ENCODE measurements around the gene WHAMM.
"Not testable (repeated sequence)": the region's sequence is repeated elsewhere in the genome, so short reads cannot be mapped to it uniquely, and the experiment has no call there.

The WHAMM gene

DNA sequence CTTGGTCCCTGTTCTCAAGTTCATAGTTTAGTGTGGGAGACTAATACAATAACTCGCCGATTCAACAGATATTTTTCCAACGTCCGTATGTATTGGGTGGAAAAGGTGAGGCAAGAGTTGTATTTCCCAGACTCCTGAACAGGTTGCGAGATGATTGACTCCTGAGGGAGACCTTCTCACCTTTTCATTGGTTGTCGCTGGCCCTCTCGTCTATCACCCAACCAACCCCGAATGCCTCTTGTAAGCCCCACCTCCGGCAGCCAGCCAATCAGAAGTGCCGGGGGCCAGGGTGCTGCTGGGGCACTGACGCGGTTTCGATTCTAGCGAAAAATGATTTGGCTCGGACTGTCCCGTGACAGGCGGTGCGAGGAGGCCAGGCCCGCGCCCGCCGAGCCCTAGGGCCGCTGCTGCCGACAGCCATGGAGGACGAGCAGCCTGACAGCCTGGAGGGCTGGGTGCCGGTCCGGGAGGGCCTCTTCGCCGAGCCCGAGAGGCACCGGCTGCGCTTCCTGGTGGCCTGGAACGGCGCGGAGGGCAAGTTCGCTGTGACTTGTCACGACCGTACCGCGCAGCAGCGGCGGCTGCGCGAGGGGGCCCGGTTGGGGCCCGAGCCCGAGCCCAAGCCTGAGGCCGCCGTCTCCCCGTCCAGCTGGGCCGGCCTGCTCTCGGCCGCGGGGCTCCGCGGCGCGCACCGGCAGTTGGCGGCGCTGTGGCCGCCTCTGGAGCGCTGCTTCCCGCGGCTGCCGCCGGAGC, at the start of gene WHAMM:
Gene WHAMM (plus strand): TSS at position 321 of the 753 bp plus-strand sequence. CDS start 99 bp downstream, at position 420.
- peak; percentile 88 to 91 for DNase-seq (ENCODE audit: extremely low read depth in 1 of 2, low read depth in 1 of 2)

- DNase-seq (ENCODE audit: extremely low read depth in 1 of 2, low read depth in 1 of 2): no peak
Measured at GRCh38 chr15:82763361-82764116, 45.9 kb upstream of the WHAMM start.

GRCh38 chr15:82764117-82764490, 45.3 kb upstream of the WHAMM start:
- DNase-seq (ENCODE audit: extremely low read depth in 1 of 2, low read depth in 1 of 2): no peak

DNA sequence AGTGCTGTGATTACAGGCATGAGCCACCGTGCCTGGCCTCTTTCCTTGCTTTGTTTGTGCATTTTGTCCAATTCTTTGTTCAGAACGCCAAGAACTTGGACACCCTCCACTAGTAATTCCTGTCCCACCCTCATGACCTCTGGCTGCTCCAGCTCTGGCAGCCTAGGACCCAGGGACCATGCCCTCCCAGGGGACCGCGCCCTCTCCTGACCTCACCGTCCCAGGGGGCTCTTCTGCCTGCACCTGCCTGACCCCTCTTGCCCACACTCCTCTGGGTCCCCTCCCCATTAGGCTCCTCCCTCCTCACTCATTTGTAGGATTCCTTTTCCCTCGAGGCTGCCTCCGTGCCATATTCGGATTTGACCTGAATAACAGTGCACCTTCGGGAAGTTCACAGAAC, 44.7 kb upstream of the WHAMM start:
- DNase-seq (ENCODE audit: extremely low read depth in 1 of 2, low read depth in 1 of 2): no peak

- not testable (repeated sequence) for DNase-seq (ENCODE audit: extremely low read depth in 1 of 2, low read depth in 1 of 2)
Measured at GRCh38 chr15:82766201-82766600, 43.2 kb upstream of the WHAMM start.

GRCh38 chr15:82767163-82767829, 42.1 kb upstream of the WHAMM start:
- DNase-seq (ENCODE audit: extremely low read depth in 1 of 2, low read depth in 1 of 2): no peak

DNA sequence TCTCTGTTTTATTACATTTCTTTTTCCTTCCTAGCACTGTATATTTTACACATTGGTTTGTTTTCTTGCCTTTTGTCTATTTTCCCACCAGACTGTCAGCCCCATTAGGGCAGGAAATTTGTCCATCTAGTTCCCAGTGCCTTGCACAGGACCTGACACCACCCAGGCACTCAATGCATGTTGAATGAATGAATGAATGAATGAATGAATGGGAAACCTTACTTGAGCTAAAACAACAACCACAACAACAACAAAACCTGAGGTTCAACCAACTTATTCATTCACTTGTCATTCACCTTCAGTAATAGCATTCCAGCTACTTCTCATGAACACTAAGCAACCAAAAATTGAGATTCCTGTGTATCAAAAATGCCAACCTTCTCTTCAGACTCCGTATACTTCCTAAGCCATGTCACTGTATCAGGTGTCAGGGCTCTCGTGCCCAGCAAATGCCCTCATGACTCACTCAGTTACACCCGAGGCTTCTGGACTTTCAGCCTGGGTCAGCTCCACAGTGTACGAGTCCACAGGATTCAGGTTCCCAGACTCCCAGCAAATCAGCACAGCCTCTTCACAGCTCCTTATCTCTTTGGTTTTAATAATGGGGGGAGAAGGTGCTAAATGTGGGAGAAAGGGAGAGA, 40.9 kb upstream of the WHAMM start:
- DNase-seq (ENCODE audit: extremely low read depth in 1 of 2, low read depth in 1 of 2): no peak

- no peak for DNase-seq (ENCODE audit: extremely low read depth in 1 of 2, low read depth in 1 of 2)
Measured at GRCh38 chr15:82771789-82772607, 37.4 kb upstream of the WHAMM start.

GRCh38 chr15:82774496-82774895, 34.9 kb upstream of the WHAMM start:
- no peak for DNase-seq (ENCODE audit: extremely low read depth in 1 of 2, low read depth in 1 of 2)

DNA sequence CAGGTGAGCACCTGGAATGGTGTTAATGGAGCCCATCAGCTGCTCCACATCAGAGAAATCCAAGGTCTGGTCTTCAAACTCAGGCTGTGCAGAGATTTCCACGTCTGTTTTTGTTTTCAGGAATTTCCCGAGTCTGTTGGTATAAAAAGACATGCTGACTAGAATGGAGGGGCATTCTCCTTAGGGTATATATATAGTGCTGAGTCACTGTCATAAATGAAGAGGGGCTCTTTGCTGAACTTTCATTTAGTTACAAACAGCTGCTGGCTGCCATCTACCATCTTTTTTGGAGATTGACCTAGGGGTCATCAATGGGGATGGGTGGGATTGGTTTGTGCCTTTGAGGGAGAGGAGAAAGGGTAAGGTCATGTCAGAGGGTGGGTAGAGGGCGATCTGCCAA, 30.7 kb upstream of the WHAMM start:
- DNase-seq (ENCODE audit: extremely low read depth in 1 of 2, low read depth in 1 of 2): no peak

DNA sequence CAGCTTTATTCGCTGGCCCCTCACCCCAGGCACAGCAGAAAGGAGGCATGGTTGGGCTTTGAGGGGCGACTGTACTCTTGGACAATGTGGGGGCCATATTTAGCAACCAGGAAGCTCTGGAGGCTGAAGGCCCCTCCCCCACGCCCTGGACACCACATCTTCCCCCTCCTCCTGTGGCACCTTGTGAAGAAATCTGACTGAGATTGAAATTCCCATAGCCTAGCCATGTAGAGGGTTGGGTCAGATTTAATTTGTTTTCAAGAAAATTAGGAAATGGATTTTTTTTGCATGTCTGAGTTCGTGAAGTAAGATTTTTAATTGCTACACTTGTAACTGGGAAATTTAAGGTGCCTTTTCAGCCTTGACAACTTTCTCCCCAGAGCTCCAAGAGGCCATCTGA, 28.1 kb upstream of the WHAMM start:
- no peak for DNase-seq (ENCODE audit: extremely low read depth in 1 of 2, low read depth in 1 of 2)

GRCh38 chr15:82788496-82788895, 20.9 kb upstream of the WHAMM start:
- no peak for DNase-seq (ENCODE audit: extremely low read depth in 1 of 2, low read depth in 1 of 2)

- no peak for DNase-seq (ENCODE audit: extremely low read depth in 1 of 2, low read depth in 1 of 2)
Measured at GRCh38 chr15:82789491-82789890, 19.9 kb upstream of the WHAMM start.

GRCh38 chr15:82790321-82790720, 19.1 kb upstream of the WHAMM start:
- no peak for DNase-seq (ENCODE audit: extremely low read depth in 1 of 2, low read depth in 1 of 2)

DNA sequence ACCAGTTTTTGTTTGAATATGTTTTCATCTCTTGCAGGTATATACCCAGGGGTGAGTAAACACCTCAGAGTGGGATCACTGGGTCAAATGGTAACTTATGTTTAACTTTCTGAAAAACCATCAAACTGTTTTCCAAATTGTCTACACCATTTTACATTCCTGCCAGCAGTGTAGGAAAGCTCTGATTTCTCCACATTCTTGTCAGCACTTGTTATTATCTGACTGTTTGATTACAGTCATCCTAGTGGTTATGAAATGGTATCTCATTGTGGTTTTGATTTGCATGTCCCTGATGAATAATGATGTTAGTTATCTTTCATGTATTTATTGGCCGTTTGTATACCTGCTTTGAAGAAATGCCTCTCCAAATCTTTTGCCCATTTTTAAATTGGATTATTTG, 17.4 kb upstream of the WHAMM start:
- no peak for DNase-seq (ENCODE audit: extremely low read depth in 1 of 2, low read depth in 1 of 2)

DNA sequence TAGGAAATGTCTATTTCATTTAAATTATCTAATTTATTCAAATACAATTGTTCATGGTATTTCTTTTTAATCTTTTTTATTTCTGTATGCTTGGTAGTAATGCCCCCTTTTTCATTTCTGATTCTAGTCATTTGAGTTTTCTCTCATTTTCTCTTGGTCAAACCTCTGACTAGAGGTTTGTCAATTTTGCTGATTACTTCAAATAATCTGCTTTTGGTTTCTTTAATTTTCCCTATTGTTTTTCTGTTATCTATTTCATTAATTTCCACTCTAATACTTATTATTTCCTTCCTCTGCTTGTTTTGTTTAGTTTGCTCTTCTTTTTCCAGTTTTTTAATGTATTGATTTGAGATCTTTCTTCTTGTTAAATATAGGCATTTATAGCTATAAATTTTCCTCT, 15.7 kb upstream of the WHAMM start:
- no peak for DNase-seq (ENCODE audit: extremely low read depth in 1 of 2, low read depth in 1 of 2)

GRCh38 chr15:82798104-82798503, 11.3 kb upstream of the WHAMM start:
- no peak for DNase-seq (ENCODE audit: extremely low read depth in 1 of 2, low read depth in 1 of 2)

DNA sequence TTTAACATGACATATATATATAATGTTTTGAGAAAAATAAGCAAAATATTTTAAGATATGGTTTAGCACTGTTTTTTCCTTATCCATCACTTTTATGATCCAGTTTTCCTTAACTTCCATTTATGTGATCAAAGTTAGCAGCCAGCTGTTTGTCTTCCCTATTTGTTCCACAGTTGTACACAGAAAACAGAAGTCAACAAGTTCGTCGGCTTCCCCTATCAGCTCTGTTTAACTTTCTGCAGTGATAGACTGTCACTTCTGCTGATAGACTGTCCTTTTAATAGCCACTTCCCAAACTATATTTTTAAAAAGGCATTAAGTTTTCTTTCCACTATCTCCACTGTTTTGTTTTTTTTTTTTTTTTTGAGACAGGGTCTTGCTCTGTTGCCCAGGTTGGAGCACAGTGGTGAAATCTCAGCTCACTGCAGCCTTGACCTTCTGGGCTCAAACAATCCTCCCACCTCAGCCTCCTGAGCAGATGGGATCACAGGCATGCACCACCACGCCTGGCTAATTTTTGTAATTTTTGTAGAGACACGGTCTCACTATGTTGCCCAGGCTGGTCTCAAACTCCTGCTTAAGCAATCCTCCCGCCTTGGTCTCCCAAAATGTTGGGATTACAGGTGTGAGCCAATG, 10.8 kb upstream of the WHAMM start:
- no peak for DNase-seq (ENCODE audit: extremely low read depth in 1 of 2, low read depth in 1 of 2)

DNA sequence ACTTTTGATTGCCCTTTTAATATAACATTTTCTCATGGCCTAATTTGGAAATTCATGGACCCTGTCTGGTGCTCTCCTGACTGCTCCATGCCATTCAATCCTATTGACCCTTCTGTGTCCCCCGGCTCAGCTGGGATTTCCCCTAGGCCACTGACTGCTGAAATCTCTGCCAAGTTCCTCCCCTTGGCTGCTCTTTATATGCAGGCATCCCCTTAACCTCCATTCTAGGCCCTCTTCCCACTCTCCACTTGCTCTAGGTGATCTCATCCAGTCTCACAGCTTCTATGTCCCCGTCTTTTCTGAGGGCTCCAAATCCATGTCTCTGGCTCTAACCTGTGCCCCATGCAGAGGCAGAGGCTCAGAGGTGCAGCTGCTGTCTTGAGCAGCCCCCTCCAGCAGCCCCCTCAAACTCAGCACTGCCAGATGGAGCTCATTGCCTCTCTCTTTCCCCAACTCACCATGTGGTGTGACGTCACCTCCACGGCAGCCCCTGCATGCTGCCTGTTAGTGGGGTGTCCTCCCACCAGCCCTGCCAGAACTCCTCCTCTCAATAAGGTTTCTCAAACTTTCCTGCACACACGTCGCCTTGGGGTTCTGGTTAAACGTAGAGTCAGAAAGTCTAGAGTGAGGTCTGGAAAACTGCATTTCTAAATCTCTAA, 10.1 kb upstream of the WHAMM start:
- no peak for DNase-seq (ENCODE audit: extremely low read depth in 1 of 2, low read depth in 1 of 2)

GRCh38 chr15:82802497-82802896, 6.9 kb upstream of the WHAMM start:
- DNase-seq (ENCODE audit: extremely low read depth in 1 of 2, low read depth in 1 of 2): no peak
